Middle frontal gyrus (tissue), 1 donor: ENCODE data around the gene DLGAP1.
A peak's percentile ranks its signal among the peaks of the same experiment; 100 is the strongest.
"Not testable (repeated sequence)": the region's sequence is repeated elsewhere in the genome, so short reads cannot be mapped to it uniquely, and the experiment has no call there.

Source experiments
- DNase-seq: peaks from one replicate; pipeline ENCODE4 v3.0.0-alpha.2; 2015; ENCODE audit warnings: low spot score; ENCODE audit errors: extremely low spot score

DLGAP1 gene

DNA sequence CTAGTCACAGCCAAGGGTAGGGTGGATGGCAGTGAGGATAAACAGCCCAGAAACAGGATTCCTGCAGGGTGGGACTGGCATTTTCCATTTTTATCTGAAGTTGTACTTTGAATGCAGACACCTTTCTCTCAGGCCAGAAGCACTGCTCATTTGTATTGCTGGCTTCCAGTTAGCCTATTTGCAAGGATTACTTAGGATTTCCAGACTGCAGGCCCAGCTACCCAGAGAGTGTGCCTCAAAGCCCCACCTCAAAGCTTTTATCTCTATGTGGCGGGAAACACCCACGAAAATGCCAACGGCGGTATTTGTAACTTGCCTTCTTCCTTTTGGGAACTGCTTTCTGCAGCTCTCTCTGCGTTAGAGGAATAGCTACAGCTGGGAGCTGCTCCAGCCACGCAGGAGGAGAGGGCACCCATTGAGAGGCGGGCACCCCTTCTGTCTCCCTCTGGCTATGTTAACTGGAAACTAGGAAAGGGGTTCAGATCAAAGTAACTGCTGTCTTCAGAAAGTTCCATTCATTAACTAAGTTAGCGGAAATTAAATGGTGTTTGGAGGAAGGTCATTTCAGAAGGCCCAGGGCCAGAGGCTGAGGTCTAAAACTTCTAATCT lies 860.2 kb downstream of the DLGAP1 start:
- no peak for DNase-seq

GRCh38 chr18:3593904-3594759 lies 861.0 kb downstream of the DLGAP1 start:
- DNase-seq = peak; percentile 68

GRCh38 chr18:3593381-3593903 lies 861.7 kb downstream of the DLGAP1 start:
- DNase-seq = no peak

DNA sequence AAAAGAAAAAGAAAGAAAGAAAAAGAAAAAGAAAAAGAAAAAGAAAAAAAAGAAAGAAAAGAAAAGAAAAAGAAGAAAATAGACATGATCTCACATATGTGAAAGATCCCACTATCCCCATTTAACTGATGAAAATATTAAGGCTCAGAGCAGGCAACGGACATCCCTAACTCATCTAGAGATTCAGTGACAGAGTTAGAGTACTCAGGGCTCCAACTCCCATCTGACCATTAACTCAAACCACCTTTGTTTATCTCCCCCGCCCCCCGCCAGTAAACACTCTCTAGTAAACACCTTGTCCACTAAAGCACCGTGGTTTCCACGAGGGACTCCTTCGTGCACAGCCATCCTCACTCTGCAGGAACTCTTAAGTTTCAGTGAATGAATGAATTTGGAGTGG lies 862.2 kb downstream of the DLGAP1 start:
- no peak for DNase-seq

GRCh38 chr18:3590096-3590630 lies 864.9 kb downstream of the DLGAP1 start:
- no peak for DNase-seq

DNA sequence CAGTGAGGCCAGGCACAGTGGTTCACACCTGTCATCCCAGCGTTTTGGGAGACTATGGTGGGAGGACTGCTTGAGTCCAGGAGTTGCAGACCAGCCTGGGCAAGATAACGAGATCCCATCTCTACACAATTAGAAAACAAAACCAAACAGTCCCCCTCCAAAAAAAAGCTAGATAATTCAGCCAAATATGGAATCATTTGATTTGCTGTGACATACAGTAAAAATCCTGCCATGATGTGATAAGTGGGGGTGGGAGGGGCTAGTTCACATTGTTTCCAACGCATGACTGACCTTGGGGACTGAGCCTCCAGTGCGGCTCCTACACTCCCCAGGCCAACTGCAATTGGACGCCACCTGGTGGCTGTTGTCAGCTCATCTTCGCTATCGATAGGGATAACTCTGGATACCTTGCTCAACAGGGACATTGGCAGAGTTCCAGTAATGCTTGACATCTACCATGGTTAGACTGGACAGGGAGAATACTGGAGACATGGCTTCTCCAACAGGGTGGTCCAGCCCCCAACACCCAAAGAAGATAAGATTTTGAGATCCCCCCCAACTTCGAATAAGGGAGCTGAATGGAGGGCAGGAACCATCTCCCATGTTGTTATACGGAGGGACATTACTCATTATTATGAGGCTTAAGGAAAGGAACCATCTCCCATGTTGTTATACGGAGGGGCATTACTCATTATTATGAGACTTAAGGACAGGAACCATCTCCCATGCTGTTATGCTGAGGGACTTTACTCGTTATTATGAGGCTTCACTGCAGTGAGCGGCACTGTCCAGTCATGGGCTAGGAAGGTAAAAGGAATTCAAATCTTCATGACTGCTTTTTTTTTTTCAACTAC lies 869.2 kb downstream of the DLGAP1 start:
- DNase-seq = no peak

DNA sequence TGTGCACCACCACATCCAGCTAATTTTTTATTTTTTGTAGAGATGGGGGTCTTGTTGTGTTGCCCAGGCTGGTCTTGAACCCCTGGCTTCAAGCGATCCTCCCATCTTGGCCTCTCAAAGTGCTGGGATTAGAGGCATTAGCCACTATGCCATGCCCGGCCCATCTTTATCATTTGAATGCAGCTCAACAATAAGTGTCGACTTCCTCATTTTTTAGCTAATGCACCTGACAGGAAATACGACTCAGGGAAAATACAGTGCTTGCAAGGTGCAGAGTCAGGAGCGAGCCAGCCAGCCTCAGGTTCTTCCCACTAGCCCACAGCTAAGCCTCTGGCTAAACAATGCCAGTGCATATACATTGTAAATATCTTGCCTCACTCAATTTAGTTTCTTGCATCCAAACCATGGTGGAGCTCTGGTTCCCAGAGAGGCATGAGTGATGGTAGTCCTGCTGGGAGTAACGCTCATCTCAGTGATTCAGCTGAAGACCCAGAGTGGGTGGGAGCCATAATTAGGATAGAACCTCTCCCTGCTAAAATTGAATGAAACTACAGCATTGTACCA lies 870.1 kb downstream of the DLGAP1 start:
- no peak for DNase-seq

- no peak for DNase-seq
These were observed 870.7 kb downstream of the DLGAP1 start for GRCh38 chr18:3584266-3584861.

GRCh38 chr18:3583873-3584247 lies 871.2 kb downstream of the DLGAP1 start:
- no peak for DNase-seq

GRCh38 chr18:3583106-3583872 lies 871.8 kb downstream of the DLGAP1 start:
- DNase-seq = not testable (repeated sequence)

DNA sequence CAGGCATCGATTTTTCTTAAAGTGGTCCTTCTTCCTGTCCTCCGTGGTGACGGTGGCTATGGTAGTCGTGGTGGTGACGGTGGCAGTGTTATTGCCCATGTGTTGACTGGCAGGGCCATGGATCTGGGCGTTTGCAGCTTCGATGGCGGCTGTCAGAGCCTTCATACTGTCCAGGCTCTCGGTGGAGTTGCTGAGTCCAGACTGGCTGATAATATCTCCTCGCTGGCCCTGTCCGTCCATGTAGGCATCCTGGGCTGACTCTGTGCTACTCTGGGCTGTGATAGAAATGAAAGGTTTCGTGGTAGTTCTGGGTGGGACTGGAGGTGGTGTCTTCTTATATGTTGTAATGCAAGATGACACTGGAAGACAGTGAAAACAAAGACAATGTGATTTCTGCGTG lies 873.2 kb downstream of the DLGAP1 start:
- DNase-seq = no peak

DNA sequence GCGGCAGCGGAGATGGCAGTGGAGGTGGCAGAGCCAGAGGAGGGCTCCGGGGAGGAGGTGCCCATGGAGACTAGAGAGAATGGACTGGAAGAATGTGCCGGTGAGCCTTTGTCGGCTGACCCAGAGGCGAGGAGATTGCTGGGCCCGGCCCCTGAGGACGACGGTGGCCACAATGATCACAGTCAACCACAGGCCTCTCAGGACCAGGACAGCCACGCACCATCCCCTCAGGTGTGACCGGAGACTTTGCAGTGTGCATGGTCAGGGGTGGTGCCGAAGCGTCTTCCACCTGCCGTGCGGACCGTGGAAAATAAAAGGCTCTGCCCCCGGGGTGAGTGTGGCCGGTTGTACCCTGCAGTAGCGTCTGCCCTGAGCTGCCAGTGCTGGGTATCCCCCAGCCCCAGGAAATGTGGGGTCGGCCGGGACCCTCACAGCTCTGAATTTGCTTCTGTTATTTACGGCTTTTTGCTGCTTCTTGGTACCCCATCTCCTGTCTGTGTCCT lies 874.5 kb downstream of the DLGAP1 start:
- not testable (repeated sequence) for DNase-seq

DNA sequence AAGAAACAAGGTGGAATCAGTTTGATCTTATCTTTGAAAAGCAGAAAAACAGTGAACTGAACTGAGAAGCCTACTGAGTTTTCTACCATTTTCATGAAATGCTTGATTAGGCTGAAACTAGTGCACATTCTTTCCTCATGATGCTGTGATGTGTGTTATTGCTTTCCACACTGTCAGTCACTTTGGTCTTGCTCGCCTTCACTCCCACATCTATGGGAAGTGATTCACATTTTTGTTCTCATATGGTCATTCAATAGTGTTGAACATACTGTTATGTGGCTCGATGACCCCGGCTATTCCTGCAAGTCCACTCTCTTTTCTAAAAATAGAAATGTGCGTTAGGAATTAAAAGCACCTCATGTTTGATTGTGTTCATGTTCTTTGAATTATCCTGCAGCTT lies 875.4 kb downstream of the DLGAP1 start:
- no peak for DNase-seq

GRCh38 chr18:3578621-3579020 lies 876.5 kb downstream of the DLGAP1 start:
- no peak for DNase-seq

GRCh38 chr18:3577281-3577855 lies 877.7 kb downstream of the DLGAP1 start:
- DNase-seq = no peak

DNA sequence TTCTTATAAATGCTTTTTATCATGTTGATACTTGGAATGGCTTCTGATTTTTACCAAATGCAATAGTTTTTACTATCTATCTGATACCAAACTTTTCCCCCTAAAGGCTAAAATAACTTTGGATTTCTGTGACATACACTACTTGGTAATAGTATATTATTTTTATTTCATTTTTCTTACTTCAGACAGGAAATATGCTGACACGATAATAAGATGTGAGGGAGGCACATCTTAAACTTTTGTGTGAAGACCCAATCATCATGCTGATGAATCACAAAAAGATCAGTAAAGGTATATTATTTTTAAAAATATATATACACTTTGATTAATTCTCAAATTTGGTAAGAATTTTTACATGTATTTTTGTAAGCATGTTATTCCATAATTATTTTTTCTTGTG lies 882.3 kb downstream of the DLGAP1 start:
- no peak for DNase-seq

DNA sequence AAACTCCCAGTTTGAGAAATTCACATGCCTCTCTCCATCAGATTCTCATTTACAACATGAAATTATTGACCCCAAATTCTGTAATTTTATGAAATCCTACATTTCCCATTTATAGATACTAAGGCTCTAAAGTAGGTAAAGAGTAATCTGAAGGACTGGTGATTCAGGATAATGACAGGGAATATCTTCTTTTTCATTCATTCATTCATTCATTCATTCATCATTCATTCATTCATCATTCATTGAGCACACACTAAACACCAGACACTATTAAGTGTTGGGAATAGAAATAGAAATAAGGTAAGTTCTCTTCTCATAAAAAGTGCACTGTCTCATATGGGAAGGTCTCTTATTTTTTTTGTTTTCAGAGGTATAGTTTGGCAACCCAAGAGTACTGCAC lies 888.3 kb downstream of the DLGAP1 start:
- no peak for DNase-seq

GRCh38 chr18:3560755-3561154 lies 894.4 kb downstream of the DLGAP1 start:
- no peak for DNase-seq

GRCh38 chr18:3554811-3555427 lies 900.2 kb downstream of the DLGAP1 start:
- no peak for DNase-seq
